Loucy (cell line): ENCODE data around the gene PSMD13.

Source experiments
- H2AFZ ChIP-seq: fragments of 200-600 bp; sonication (generic); 2 replicates; pipeline ENCODE4 v1.6.0; 2016; ENCODE audit warnings: antibody characterized with exemption, mild to moderate bottlenecking, low read length, moderate library complexity
- H3F3A ChIP-seq: fragments of 200-600 bp; 2 replicates; pipeline ENCODE4 v1.6.0; 2016; ENCODE audit warnings: antibody characterized with exemption, low read depth, mild to moderate bottlenecking
- H3K27me3 ChIP-seq: fragments of 200-600 bp; sonication (generic); 2 replicates; pipeline ENCODE4 v1.6.1; 2014; ENCODE audit warnings: low read length, mild to moderate bottlenecking; ENCODE audit not compliant: insufficient read depth, poor library complexity, severe bottlenecking
- H3K36me3 ChIP-seq: fragments of 200-600 bp; sonication (generic); 2 replicates; pipeline ENCODE4 v1.6.1; 2016; ENCODE audit warnings: low read length; ENCODE audit not compliant: insufficient read depth
- H3K4me1 ChIP-seq: fragments of 200-600 bp; sonication (generic); 2 replicates; pipeline ENCODE4 v1.5.1; 2014; ENCODE audit warnings: low read length, mild to moderate bottlenecking; ENCODE audit not compliant: insufficient read depth, poor library complexity, severe bottlenecking
- H3K4me2 ChIP-seq: fragments of 200-600 bp; sonication (generic); 2 replicates; pipeline ENCODE4 v1.6.0; 2014; ENCODE audit warnings: antibody characterized with exemption, low read length, low read depth, mild to moderate bottlenecking; ENCODE audit not compliant: poor library complexity, severe bottlenecking
- H3K4me3 ChIP-seq: fragments of 200-600 bp; sonication (generic); 2 replicates; pipeline ENCODE4 v1.5.1; 2014; ENCODE audit warnings: low read length, mild to moderate bottlenecking, mixed read lengths; ENCODE audit not compliant: poor library complexity, severe bottlenecking
- H3K79me2 ChIP-seq: fragments of 200-600 bp; sonication (generic); 2 replicates; pipeline ENCODE4 v1.6.1; 2014; ENCODE audit warnings: low read length; ENCODE audit not compliant: insufficient read depth
- H3K9ac ChIP-seq: fragments of 200-600 bp; sonication (generic); 2 replicates; pipeline ENCODE4 v1.6.0; 2014; ENCODE audit warnings: mild to moderate bottlenecking, low read depth, low read length, moderate library complexity; ENCODE audit not compliant: poor library complexity, severe bottlenecking
- H3K9me2 ChIP-seq: fragments of 200-600 bp; sonication (generic); replicated peaks from 2 replicates; pipeline ENCODE4 v1.6.1; 2016; ENCODE audit warnings: low read depth, low read length, mixed read lengths
- H3K9me3 ChIP-seq: fragments of 200-600 bp; sonication (generic); 2 replicates; pipeline ENCODE4 v1.6.1; 2014; ENCODE audit warnings: mild to moderate bottlenecking, antibody characterized with exemption, low read length, low read depth; ENCODE audit not compliant: insufficient read depth
- H4K20me1 ChIP-seq: fragments of 200-600 bp; sonication (generic); 2 replicates; pipeline ENCODE4 v1.6.0; 2014; ENCODE audit warnings: antibody characterized with exemption, low read length, mild to moderate bottlenecking; ENCODE audit not compliant: insufficient read depth, poor library complexity, severe bottlenecking
- EZH2phosphoT487 ChIP-seq: fragments of 200-600 bp; IDR thresholded peaks from 2 replicates; pipeline ENCODE4 v1.6.1; 2018; ENCODE audit warnings: antibody characterized with exemption, mild to moderate bottlenecking, moderate library complexity, borderline replicate concordance
- TF ChIP-seq, protein P1 (sequence below): fragments of 200-600 bp; sonication (generic); conservative IDR thresholded peaks from 2 replicates; pipeline ENCODE4 v1.5.1; 2014; ENCODE audit warnings: mild to moderate bottlenecking, antibody characterized with exemption, low read length

Gene PSMD13

GRCh38 chr11:261624-262023, 24.8 kb downstream of the PSMD13 start:
- Histone ChIP-seq H2AFZ (no peak overlapping the region), H3K9me2 (no peaks in the 10 kb centered on the region), H3K4me2 (no peak overlapping the region), H3K27me3 (no peaks in the 10 kb centered on the region), H3K4me1 (no peaks in the 10 kb centered on the region), H3K9ac (no peak overlapping the region), H3K4me3 (no peak overlapping the region), H3K9me3 (no peaks in the 10 kb centered on the region), H3K36me3 (no peaks in the 10 kb centered on the region), H3F3A (peaks cover 2% of the 10 kb centered on the region; the same call in 1 of the 2 replicates), H4K20me1 (no peaks in the 10 kb centered on the region), H3K79me2 (no peaks in the 10 kb centered on the region)
- TF ChIP-seq, protein P1, sequence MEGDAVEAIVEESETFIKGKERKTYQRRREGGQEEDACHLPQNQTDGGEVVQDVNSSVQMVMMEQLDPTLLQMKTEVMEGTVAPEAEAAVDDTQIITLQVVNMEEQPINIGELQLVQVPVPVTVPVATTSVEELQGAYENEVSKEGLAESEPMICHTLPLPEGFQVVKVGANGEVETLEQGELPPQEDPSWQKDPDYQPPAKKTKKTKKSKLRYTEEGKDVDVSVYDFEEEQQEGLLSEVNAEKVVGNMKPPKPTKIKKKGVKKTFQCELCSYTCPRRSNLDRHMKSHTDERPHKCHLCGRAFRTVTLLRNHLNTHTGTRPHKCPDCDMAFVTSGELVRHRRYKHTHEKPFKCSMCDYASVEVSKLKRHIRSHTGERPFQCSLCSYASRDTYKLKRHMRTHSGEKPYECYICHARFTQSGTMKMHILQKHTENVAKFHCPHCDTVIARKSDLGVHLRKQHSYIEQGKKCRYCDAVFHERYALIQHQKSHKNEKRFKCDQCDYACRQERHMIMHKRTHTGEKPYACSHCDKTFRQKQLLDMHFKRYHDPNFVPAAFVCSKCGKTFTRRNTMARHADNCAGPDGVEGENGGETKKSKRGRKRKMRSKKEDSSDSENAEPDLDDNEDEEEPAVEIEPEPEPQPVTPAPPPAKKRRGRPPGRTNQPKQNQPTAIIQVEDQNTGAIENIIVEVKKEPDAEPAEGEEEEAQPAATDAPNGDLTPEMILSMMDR, result no peak
- no peak for TF ChIP-seq EZH2phosphoT487

GRCh38 chr11:266676-267439, 30.1 kb downstream of the PSMD13 start:
- Histone ChIP-seq H3K4me2 (peak overlapping the region; percentile 54), H4K20me1 (no peaks in the 10 kb centered on the region), H3K4me1 (peaks cover 23% of the 10 kb centered on the region), H3K27me3 (no peaks in the 10 kb centered on the region), H3K9me3 (no peaks in the 10 kb centered on the region), H3K4me3 (no peak overlapping the region), H2AFZ (no peak overlapping the region), H3K79me2 (peaks cover 6% of the 10 kb centered on the region; the same call in 1 of the 2 replicates), H3K36me3 (no peaks in the 10 kb centered on the region), H3K9me2 (no peaks in the 10 kb centered on the region), H3K9ac (no peak overlapping the region), H3F3A (peaks cover 11% of the 10 kb centered on the region; the same call in 1 of the 2 replicates)
- no peak for TF ChIP-seq EZH2phosphoT487
- TF ChIP-seq, protein P1, result no peak

DNA sequence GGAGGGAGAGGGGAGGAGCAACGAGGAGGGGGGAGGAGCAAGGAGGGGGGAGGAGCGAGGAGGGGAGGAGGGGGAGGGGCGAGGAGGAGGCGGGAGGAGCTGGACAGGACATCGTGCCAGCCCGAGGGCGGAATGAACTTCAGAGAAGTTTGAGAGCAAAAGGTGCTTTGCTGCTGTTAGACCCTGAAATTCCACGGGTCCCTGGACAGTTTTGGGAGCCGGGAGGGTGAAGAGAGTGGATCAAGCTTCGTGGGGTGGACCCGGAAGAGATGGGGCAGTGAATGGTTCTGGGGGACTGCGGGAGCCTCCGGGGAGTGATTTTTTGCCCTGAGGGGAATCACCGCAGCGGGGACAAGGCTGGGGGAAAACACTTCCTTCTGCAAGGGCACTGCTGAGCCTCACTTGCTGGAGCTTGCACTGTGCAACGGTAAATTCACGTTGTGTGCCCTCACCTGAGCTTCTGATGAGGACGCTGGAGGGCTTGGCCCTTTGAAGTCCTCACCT, 30.8 kb downstream of the PSMD13 start:
- Histone ChIP-seq H3K9me2 (no peaks in the 10 kb centered on the region), H3K9me3 (no peaks in the 10 kb centered on the region), H3K4me2 (peak overlapping the region; percentile 92), H3K27me3 (no peaks in the 10 kb centered on the region), H3K36me3 (no peaks in the 10 kb centered on the region), H3K4me3 (peak overlapping the region; percentile 75), H4K20me1 (no peaks in the 10 kb centered on the region), H3K79me2 (peaks cover 6% of the 10 kb centered on the region; the same call in 1 of the 2 replicates), H3K9ac (peak overlapping the region; percentile 86), H3F3A (peaks cover 11% of the 10 kb centered on the region; the same call in 1 of the 2 replicates), H2AFZ (peak overlapping the region; percentile 47; the same call in 1 of the 2 replicates), H3K4me1 (peaks cover 23% of the 10 kb centered on the region)
- TF ChIP-seq, protein P1, result no peak
- no peak for TF ChIP-seq EZH2phosphoT487
